Cortex of kidney (tissue), 1 donor: Measurements from ENCODE around the gene SNAI3.
A peak's percentile ranks its signal among the peaks of the same experiment; 100 is the strongest.

Source experiments
- DNase-seq: peaks from one replicate; lab custom pipeline; 2025; lab: John Stamatoyannopoulos, UW

SNAI3 gene

GRCh38 chr16:88721815-88722755 lies 35.8 kb upstream of the SNAI3 start:
- DNase-seq, result no peak

GRCh38 chr16:88721236-88721635 lies 34.9 kb upstream of the SNAI3 start:
- DNase-seq, result no peak

DNA sequence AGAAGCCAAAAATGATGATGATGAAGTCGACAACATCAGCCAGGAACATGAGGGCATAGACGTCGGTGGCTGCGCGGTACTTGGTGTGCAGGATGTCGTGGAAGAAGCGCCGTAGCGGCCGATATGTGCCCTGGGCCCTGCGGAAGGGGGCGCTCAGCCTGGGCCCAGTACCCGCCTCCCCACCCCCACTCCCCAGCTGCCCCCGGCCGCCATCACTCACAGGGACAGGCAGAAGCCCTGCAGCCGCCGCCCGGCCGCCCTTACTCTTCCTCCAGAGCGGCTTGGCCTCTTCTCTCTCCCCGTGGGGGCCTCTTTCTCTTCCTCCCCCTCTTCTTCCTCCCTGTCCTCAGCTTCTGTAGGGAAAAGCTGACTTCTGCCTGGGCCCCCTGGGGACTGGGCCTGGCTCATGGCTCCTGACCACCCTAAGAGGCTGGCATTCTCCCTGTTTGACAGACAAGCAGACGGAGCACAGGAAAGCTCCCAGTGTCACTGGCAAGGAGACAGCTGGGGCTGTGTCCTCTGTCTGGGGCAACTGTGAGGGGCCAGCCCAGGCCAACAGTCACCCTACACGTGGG lies 34.2 kb upstream of the SNAI3 start:
- DNase-seq, result no peak

DNA sequence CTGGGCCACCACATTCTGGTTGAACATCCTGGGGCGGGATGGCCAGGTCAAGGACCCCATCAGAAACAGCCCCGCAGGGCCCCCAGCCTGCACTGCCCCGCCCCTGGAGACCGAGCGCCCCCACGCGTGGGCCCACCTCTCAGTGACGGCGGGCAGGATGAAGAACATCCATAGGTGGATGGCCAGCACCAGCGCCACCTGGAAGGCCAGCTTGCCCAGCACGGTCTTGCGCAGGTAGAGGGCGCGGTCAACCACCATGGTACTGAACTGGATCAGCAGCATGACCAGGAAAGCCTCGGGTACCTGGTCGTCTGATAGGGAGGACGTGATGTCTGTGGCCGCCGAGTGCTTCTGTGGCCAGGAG lies 33.6 kb upstream of the SNAI3 start:
- no peak for DNase-seq

DNA sequence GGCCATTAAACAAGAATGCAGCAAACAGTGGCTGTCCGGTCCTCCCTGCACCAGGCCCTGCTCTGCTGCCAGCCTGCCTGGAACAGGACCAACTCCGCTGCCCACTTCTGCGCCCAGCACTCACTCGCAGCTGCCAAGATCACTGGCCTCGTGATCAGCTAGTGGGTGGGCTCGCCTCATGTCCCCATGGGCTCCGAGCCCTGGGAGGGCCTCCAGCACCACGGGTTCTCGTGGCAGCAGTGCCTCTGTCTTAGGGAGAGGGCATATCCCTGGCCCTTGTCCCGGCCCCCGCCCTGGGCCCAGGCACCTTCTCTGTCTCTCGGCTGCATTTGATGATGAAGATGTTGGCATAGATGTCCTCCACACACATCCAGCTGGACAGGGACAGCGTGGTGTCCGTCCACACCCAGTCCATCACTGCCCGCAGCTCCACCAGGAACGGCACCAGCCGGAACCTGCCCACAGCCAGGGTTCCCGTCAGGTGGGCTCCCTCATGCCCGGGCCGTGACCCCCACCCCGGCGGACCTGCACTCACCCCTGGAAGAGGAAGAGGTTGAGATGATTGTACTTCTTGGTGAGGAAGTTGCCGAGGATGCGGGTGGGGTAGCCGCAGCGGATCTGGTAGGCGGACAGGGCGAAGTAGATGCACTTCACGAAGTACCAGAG lies 33.1 kb upstream of the SNAI3 start:
- no peak for DNase-seq

- no peak for DNase-seq
Measured at GRCh38 chr16:88718178-88718577, 31.9 kb upstream of the SNAI3 start.

GRCh38 chr16:88716601-88717001 lies 30.3 kb upstream of the SNAI3 start:
- DNase-seq, result no peak

DNA sequence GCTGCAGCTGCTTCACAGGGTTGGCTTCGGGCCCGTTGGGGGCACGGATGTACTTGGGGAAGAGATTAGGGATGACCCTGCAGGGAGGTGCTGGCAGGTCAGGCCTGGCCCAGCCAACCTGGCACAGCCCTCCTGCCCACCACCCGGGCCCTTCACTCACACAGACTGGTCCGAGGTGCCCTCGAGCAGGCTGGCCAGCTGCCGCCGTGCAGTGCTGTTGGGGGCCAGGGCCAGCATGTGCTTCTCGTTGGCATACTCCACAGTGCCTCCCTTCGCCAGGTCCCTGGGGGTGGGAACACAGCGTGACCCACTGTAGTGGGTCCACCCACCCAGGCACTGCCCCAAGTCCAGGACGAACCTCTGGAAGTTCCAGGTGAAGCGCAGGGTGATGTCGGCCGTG lies 29.9 kb upstream of the SNAI3 start:
- no peak for DNase-seq

GRCh38 chr16:88715312-88716190 lies 29.2 kb upstream of the SNAI3 start:
- DNase-seq, result no peak

GRCh38 chr16:88714420-88715302 lies 28.4 kb upstream of the SNAI3 start:
- no peak for DNase-seq

DNA sequence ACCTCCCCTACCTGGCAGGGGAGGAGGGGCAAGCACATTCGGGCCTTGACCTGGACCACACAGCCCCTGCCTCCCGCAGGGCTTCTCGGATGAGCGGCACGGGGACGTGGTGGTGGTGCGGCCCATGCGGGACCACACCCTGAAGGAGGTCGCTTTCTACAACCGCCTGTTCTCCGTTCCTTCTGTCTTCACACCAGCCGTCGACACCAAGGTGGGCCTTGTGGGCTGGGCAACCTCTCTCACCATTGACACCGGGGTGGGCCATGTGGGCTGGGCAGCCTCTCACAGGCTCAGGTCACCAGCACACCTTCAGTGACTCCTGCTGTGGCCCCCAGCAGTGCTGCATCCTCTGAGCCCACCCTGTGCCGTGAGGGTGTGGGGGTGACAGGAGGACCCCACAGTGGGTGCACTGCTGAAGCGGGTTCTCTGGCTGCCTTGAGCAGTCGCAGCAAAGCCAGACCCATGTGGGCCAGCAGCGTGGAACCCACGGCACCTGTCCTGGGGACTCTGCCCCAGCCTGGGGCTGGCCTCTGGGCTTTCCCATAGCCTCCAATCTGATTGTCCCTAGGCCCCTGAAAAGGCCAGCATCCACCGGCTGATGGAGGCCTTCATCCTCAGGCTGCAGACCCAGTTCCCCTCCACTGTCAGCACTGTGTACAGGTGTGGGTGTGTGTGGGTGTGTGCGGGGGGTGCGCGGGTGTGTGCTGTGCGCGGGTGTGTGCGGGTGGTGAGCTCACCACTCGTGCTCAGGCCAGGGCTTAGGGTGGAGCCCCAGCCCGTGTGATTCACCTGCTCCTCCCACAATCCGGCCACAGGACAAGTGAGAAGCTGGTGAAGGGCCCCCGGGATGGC lies 27.5 kb upstream of the SNAI3 start:
- DNase-seq, result no peak

DNA sequence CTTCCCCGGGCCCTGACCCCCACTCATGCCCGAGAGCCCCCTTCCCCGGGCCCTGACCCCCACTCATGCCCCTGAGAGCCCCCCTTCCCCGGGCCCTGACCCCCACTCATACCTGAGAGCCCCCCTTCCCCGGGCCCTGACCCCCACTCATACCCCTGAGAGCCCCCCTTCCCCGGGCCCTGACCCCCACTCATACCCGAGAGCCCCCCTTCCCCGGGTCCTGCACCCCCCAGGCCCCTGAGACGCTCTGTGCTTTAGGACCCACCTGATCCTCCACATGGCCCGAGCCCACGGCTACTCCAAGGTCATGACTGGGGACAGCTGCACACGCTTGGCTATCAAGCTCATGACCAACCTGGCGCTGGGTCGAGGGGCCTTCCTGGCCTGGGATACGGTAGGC lies 26.7 kb upstream of the SNAI3 start:
- no peak for DNase-seq

GRCh38 chr16:88712362-88712979 lies 26.2 kb upstream of the SNAI3 start:
- DNase-seq, result no peak

DNA sequence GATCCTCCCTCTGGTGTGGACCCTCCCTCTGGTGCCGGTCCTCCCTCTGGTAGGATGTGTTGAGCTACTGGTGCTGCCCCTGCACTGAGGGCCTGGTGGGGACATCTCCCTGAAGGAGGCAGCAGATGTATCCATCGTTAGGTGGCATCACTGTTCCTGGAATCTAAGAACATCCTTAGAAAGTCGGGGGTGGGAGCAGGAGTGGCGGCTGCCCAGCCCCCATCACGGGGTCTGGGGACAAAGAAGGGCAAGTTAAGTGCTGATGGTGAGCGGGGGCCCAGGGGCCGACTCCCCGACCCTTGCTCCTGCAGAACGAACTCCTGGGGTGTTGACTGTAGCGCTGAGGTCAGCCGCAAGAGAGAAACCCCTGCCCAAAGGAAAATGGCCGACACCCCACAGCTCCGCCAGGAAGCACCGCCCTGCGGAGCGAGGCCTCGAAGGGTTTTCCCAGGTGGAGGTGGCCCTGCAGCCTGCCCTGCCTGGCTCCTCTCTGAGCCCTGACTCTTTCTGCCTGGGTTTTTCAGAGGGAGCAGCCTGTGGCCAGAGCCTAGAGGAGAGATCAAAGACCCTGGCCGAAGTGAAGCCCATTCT lies 25.5 kb upstream of the SNAI3 start:
- no peak for DNase-seq

DNA sequence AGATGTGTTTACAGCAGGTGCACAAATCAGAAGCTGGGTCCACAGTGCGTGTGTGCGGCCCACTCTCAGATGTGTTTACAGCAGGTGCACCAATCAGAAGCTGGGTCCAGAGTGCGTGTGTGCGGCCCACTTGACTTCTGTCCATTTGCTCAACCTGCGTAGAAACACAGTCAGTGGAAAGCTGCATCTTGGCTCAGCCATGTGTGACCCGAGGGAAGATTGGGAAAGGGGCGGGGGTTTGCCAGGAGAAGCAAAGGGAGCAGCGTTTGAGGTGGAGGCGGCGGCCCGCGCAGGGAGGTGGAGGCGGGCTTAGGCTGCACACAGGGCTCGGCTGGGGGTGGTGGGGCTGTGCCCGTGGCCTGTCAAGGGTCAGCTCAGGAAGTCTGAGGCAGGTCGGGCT lies 24.2 kb upstream of the SNAI3 start:
- DNase-seq, result no peak

DNA sequence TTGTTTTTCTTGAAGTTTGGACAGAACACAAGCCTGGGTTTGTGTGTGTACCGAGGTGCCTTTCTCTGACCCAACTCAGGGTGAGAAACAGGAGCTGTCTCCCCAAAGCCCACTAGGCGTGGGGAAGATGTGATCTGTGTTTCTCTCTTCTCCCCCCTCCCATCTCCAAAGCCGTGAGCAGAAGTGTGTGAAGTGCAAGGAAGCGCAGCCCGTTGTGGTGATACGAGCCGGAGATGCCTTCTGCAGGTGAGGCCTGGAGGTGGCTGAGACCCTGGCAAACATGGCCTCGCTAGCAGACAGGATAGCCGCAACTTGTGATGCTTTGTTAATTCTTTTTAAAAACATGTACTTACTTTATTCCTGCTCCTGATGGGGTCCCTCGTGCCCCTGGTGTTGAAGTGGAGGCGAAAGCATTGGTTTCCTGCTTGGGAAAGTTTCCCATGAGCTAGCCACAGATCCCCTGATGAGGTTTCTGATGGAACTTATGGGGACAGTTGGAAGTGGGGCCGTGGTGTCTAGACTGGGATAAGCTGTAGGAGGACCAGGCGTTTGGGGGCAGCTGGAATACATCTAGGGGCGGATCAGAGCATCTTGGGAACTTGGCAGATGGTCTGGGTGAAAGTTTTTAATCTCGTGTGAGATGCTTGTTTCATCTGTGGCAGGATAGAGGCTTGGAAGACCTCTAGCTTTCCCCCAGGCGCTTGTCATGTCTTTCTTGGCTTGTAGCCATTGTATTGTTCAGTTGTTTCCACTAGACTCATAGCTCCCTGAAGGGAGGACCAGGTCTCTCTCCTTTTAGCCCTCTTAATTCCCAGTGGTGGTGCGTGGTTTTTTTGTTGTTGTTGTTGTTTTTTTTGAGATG lies 20.9 kb upstream of the SNAI3 start:
- no peak for DNase-seq

- DNase-seq, result peak; percentile 69
Measured at GRCh38 chr16:88706229-88706964, 20.1 kb upstream of the SNAI3 start, which contains the start of the genes CTU2 and RNF166. TSS of gene CTU2 (plus strand) at chr16:88706503. CDS start at chr16:88706531, 28 bp downstream. TSS of gene RNF166 (minus strand) at chr16:88706408. CDS start at chr16:88706325, 83 bp downstream.
